MM.1S (cell line): ENCODE measurements around the gene EHBP1.

Experiments
- CTCF ChIP-seq: fragments of 300-600 bp; sonication (generic); IDR thresholded peaks from 2 replicates; pipeline ENCODE4 v1.5.1; 2016; ENCODE audit warnings: antibody characterized with exemption, low read length, mixed read lengths
- EZH2 ChIP-seq: fragments of 300-600 bp; sonication (generic); optimal IDR thresholded peaks from 2 replicates; pipeline ENCODE3; 2017; ENCODE audit warnings: low read depth, mild to moderate bottlenecking, antibody characterized with exemption, low read length, mixed read lengths

- TF ChIP-seq CTCF = no peak
- no peak for TF ChIP-seq EZH2
Measured at GRCh38 chr2:63046961-63047320, 341.4 kb downstream of the EHBP1 start.
